H1 (cell line): ENCODE measurements around the gene GRM5. TPM values are rescaled to one million over a fixed set of nuclear protein-coding genes. Genes with fewer than 3 reads are reported as not detected.
"Not testable (repeated sequence)": the region's sequence is repeated elsewhere in the genome, so short reads cannot be mapped to it uniquely, and the experiment has no call there.

Source experiments
- CTCF ChIA-PET: fragments of 300-600 bp; sonication (Branson Sonifier 250); formaldehyde crosslinking; loops from one replicate; lab custom pipeline; 2021; ENCODE audit not compliant: partially characterized antibody; lab: Charles Lee
- POLR2A ChIA-PET: fragments of 300-600 bp; sonication (Branson Sonifier 250); formaldehyde crosslinking; loops from one replicate; lab custom pipeline; 2021; ENCODE audit warnings: inconsistent platforms; ENCODE audit not compliant: partially characterized antibody; lab: Charles Lee
- DNase-seq, 2 experiments: peaks; one replicate each; pipeline versions ENCODE4 v3.0.0 to v3.0.0-alpha.2; 2010 to 2022; ENCODE audit warnings: low spot score in 2 of 2, low read depth in 1 of 2, mixed read lengths in 1 of 2
- FAIRE-seq: peaks from 2 replicates; lab custom pipeline; 2011; peaks lifted over from hg19 to GRCh38; lab: Jason Lieb, UNC
- H2AFZ ChIP-seq: 2 replicates; pipeline ENCODE4 v1.8.1; 2012; ENCODE audit warnings: low read length, inconsistent platforms
- H2AK5ac ChIP-seq: 2 replicates; pipeline ENCODE4 v1.6.1; 2013; ENCODE audit warnings: low read depth, low read length
- H2BK120ac ChIP-seq: replicated peaks from 2 replicates; pipeline ENCODE3; 2013; ENCODE audit warnings: low read depth, low read length, inconsistent platforms
- H2BK12ac ChIP-seq: 2 replicates; pipeline ENCODE4 v1.6.1; 2013; ENCODE audit warnings: low read depth, low read length
- H2BK15ac ChIP-seq: 2 replicates; pipeline ENCODE4 v1.6.1; 2013; ENCODE audit warnings: low read length
- H2BK20ac ChIP-seq: 2 replicates; pipeline ENCODE4 v1.6.1; 2013; ENCODE audit warnings: low read length
- H2BK5ac ChIP-seq: 2 replicates; pipeline ENCODE4 v1.6.1; 2013; ENCODE audit warnings: low read depth, low read length
- H3K14ac ChIP-seq: 2 replicates; pipeline ENCODE4 v1.6.1; 2013; ENCODE audit warnings: inconsistent platforms; ENCODE audit not compliant: insufficient read length
- H3K18ac ChIP-seq: 2 replicates; pipeline ENCODE4 v1.6.1; 2013; ENCODE audit warnings: low read length; ENCODE audit errors: extremely low read depth
- H3K23ac ChIP-seq: 2 replicates; pipeline ENCODE4 v1.6.1; 2013; ENCODE audit warnings: inconsistent platforms; ENCODE audit not compliant: insufficient read length
- H3K23me2 ChIP-seq: 2 replicates; pipeline ENCODE4 v1.6.1; 2013; ENCODE audit warnings: low read depth, low read length
- H3K27ac ChIP-seq: 2 replicates; pipeline ENCODE4 v1.6.1; 2011; ENCODE audit warnings: low read depth, low read length, inconsistent platforms
- H3K27me3 ChIP-seq, 4 experiments: replicated peaks in 1 of 4; 1 replicate in 1 of 4; 2 replicates in 3 of 4; pipeline versions ENCODE4 v1.6.1 to v1.8.1; 2011 to 2013; ENCODE audit warnings: low read length in 3 of 4, mild to moderate bottlenecking in 3 of 4, inconsistent platforms in 2 of 4, mixed read lengths in 2 of 4, moderate library complexity in 1 of 4; ENCODE audit not compliant: control insufficient read depth in 3 of 4, insufficient read depth in 3 of 4; ENCODE audit errors: extremely low read depth in 1 of 4
- H3K36me3 ChIP-seq, 4 experiments: 2 replicates each; pipeline versions ENCODE4 v1.6.1 to v1.8.1; 2011 to 2013; ENCODE audit warnings: mild to moderate bottlenecking in 4 of 4, low read length in 3 of 4, moderate library complexity in 2 of 4, control low read depth in 1 of 4, inconsistent platforms in 1 of 4; ENCODE audit not compliant: insufficient read depth in 4 of 4, control insufficient read depth in 2 of 4
- H3K4ac ChIP-seq: replicated peaks from 2 replicates; pipeline ENCODE3; 2013; ENCODE audit warnings: low read length, low read depth, mixed read lengths, inconsistent platforms; ENCODE audit not compliant: insufficient read length
- H3K4me1 ChIP-seq, 4 experiments: replicated peaks in 1 of 4; 1 replicate in 1 of 4; 2 replicates in 3 of 4; pipeline versions ENCODE4 v1.6.1 to v1.8.1; 2011 to 2013; ENCODE audit warnings: low read length in 3 of 4, inconsistent platforms in 2 of 4, mixed read lengths in 1 of 4; ENCODE audit not compliant: insufficient read depth in 4 of 4, control insufficient read depth in 3 of 4
- H3K4me2 ChIP-seq, 2 experiments: 2 replicates each; pipeline versions ENCODE4 v1.6.1 to v1.8.1; 2011 to 2013; ENCODE audit warnings: low read depth in 2 of 2, low read length in 2 of 2, control low read depth in 1 of 2, inconsistent platforms in 1 of 2, mild to moderate bottlenecking in 1 of 2; ENCODE audit not compliant: insufficient read depth in 1 of 2
- H3K4me3 ChIP-seq, 4 experiments: fragments of 200-600, 300-600 bp in 1 of 4; sonication (generic), shearing (Covaris generic), sonication (Bioruptor Twin) in 1 of 4; 2 replicates each; pipeline versions ENCODE4 v1.5.1 to v1.8.1; 2011 to 2016; ENCODE audit warnings: low read length in 4 of 4, low read depth in 3 of 4, control low read depth in 2 of 4, inconsistent platforms in 2 of 4, mild to moderate bottlenecking in 2 of 4, mixed read lengths in 1 of 4, moderate library complexity in 1 of 4; ENCODE audit not compliant: insufficient read depth in 2 of 4; ENCODE audit errors: extremely low read depth in 1 of 4
- H3K56ac ChIP-seq: replicated peaks from 2 replicates; pipeline ENCODE3; 2013; ENCODE audit warnings: low read depth, mild to moderate bottlenecking, mixed read lengths, low read length, inconsistent platforms; ENCODE audit not compliant: insufficient read length
- H3K79me1 ChIP-seq: 2 replicates; pipeline ENCODE4 v1.6.1; 2013; ENCODE audit warnings: low read depth, low read length, control low read depth
- H3K79me2 ChIP-seq, 2 experiments: 2 replicates each; pipeline versions ENCODE4 v1.6.1 to v1.8.1; 2012 to 2013; ENCODE audit warnings: low read length in 2 of 2, mild to moderate bottlenecking in 2 of 2, inconsistent platforms in 1 of 2; ENCODE audit not compliant: insufficient read depth in 2 of 2, control insufficient read depth in 1 of 2
- H3K9ac ChIP-seq, 4 experiments: replicated peaks in 1 of 4; 1 replicate in 1 of 4; 2 replicates in 3 of 4; pipeline versions ENCODE4 v1.6.1 to v1.8.1; 2011 to 2013; ENCODE audit warnings: low read depth in 3 of 4, low read length in 3 of 4, control low read depth in 2 of 4, mild to moderate bottlenecking in 2 of 4, moderate library complexity in 2 of 4, inconsistent platforms in 1 of 4; ENCODE audit errors: extremely low read depth in 1 of 4
- H3K9me3 ChIP-seq, 2 experiments: 2 replicates each; pipeline versions ENCODE4 v1.6.1 to v1.8.1; 2012 to 2013; ENCODE audit warnings: mild to moderate bottlenecking in 2 of 2, moderate library complexity in 2 of 2, control low read depth in 1 of 2, inconsistent platforms in 1 of 2, low read depth in 1 of 2, low read length in 1 of 2, mixed read lengths in 1 of 2; ENCODE audit not compliant: insufficient read depth in 2 of 2
- H4K20me1 ChIP-seq, 2 experiments: replicated peaks in 1 of 2; 2 replicates each; pipeline versions ENCODE3 to v1.8.1; 2011 to 2013; ENCODE audit warnings: inconsistent platforms in 2 of 2, low read length in 2 of 2, mild to moderate bottlenecking in 1 of 2; ENCODE audit not compliant: insufficient read depth in 2 of 2, control insufficient read depth in 1 of 2
- H4K5ac ChIP-seq: 2 replicates; pipeline ENCODE4 v1.6.1; 2013; ENCODE audit warnings: low read length, low read depth, mixed read lengths, inconsistent platforms; ENCODE audit not compliant: insufficient read length
- H4K8ac ChIP-seq: 2 replicates; pipeline ENCODE4 v1.8.0; 2013; ENCODE audit warnings: mild to moderate bottlenecking, moderate library complexity, low read length, inconsistent platforms; ENCODE audit not compliant: insufficient read depth; ENCODE audit errors: extremely low read depth
- H4K91ac ChIP-seq: replicated peaks from 2 replicates; pipeline ENCODE3; 2013; ENCODE audit warnings: low read length, mixed read lengths, inconsistent platforms; ENCODE audit not compliant: insufficient read length
- WGBS, 2 experiments: shearing (Covaris generic) in 1 of 2; methylation state at CpG; one replicate each; pipeline versions ENCODE4 v1.1.6 to v1.1.7; 2013 to 2015; ENCODE audit warnings: low lambda C conversion rate in 2 of 2, mixed read lengths in 2 of 2, inconsistent platforms in 1 of 2, low coverage in 1 of 2, missing lambda C conversion rate in 1 of 2; ENCODE audit not compliant: insufficient replicate concordance in 2 of 2, insufficient coverage in 1 of 2, insufficient read length in 1 of 2; ENCODE audit errors: extremely low coverage in 1 of 2, missing lambda C conversion rate in 1 of 2; 5-methylcytosine and 5-hydroxymethylcytosine counted together
- polyA plus RNA-seq, 7 experiments: library from polyadenylated mRNA; depleted of rRNA in 3 of 7; stranded (reverse) in 5 of 7; unstranded in 2 of 7; fragments of >200 nt in 5 of 7; fragments of 200-250 nt in 2 of 7; gene quantifications; 1 replicate in 5 of 7; 2 replicates in 1 of 7; 4 replicates in 1 of 7; pipeline versions ENCODE4 v1.2.1 to v1.2.3, GENCODE V29; 2011 to 2013; ENCODE audit warnings: missing spikeins in 2 of 7, mixed read lengths in 2 of 7
- total RNA-seq: library from RNA; stranded (reverse); fragmentation: NEBNext Ultra II Directional; extraction: Animal tissue kit (Norgen Biotek cat#: 25700); gene quantifications from 2 replicates; pipeline ENCODE4 v1.2.1, GENCODE V29; 2021

Gene GRM5
- total and polyA plus RNA-seq, 2 of the 8 experiments (the other 6 are each of a cell fraction or from before 2014, with no cell fraction given): 0.15 to 0.43 TPM

GRCh38 chr11:89093806-89094205 lies 28.0 kb upstream of the GRM5 start:
- H3K23ac ChIP-seq, H2AFZ ChIP-seq, H3K4ac ChIP-seq, H4K5ac ChIP-seq, H2BK120ac ChIP-seq, H3K14ac ChIP-seq, H3K18ac ChIP-seq, H2BK20ac ChIP-seq, H2BK5ac ChIP-seq, H3K27ac ChIP-seq, H4K91ac ChIP-seq, FAIRE-seq, H3K9ac ChIP-seq, POLR2A ChIA-PET, H4K8ac ChIP-seq, H2BK12ac ChIP-seq, DNase-seq, H3K36me3 ChIP-seq, H3K4me3 ChIP-seq, H4K20me1 ChIP-seq, H3K79me2 ChIP-seq, H3K4me1 ChIP-seq, H2BK15ac ChIP-seq, CTCF ChIA-PET, H3K9me3 ChIP-seq, H2AK5ac ChIP-seq, H3K23me2 ChIP-seq, H3K79me1 ChIP-seq, H3K56ac ChIP-seq, H3K4me2 ChIP-seq, H3K27me3 ChIP-seq: not testable (repeated sequence)
- WGBS, 2 experiments: 88% methylated on average over 2 of the region's 2 CpGs; no CpG with 5 or more reads in 1 of the 2 experiments

DNA sequence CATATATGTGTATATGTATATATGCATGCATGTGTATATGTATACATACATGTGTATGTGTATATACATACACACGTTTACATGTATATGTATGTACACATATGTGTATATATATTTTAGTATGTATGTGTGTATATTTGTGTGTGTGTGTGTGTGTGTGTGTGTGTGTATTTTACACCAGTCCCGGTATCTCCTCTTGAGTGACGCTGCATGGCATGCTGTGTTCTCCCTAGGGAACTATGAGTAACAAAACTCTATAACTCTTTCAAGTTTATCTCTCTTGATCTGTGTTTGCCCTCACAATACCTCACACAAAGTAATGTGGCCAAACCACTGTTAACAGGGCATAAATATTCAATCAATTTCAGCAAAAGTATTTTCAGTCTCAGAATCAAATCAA lies 19.2 kb upstream of the GRM5 start:
- H2AFZ ChIP-seq, H4K8ac ChIP-seq, H4K5ac ChIP-seq, H3K56ac ChIP-seq, H3K79me2 ChIP-seq, H3K23me2 ChIP-seq, H3K23ac ChIP-seq, H3K27ac ChIP-seq, H3K27me3 ChIP-seq, H2BK120ac ChIP-seq, H3K4ac ChIP-seq, H2BK15ac ChIP-seq, H2AK5ac ChIP-seq, POLR2A ChIA-PET, H3K4me2 ChIP-seq, H4K91ac ChIP-seq, H3K4me3 ChIP-seq, H4K20me1 ChIP-seq, DNase-seq, H2BK5ac ChIP-seq, FAIRE-seq, H3K4me1 ChIP-seq, H3K18ac ChIP-seq, H3K9me3 ChIP-seq, H3K79me1 ChIP-seq, H3K36me3 ChIP-seq, H3K9ac ChIP-seq, H2BK20ac ChIP-seq, CTCF ChIA-PET, H2BK12ac ChIP-seq, H3K14ac ChIP-seq: not testable (repeated sequence)
- 77% methylated on average over 3 of the region's 3 CpGs; no CpG with 5 or more reads in 1 of the 2 experiments for WGBS, 2 experiments
